Suppressor macrophage treated with lipopolysaccharide for 4 hours (primary cell): ENCODE data around the gene FBXO2.

Experiments used
- DNase-seq: peaks from one replicate; pipeline ENCODE4 v3.0.0-alpha.2; 2020

The FBXO2 gene

GRCh38 chr1:11654137-11654938 is at the start of gene FBXO2, which contains the start of gene FBXO44:
FBXO2 (minus strand) TSS chr1:11654429; CDS start chr1:11654340, 89 bp downstream.
FBXO44 (plus strand) TSS chr1:11654877; CDS start chr1:11655836, 959 bp downstream.
- DNase-seq, result peak; percentile 33

GRCh38 chr1:11703357-11704193 is 49.3 kb upstream of the FBXO2 start:
- no peak for DNase-seq

- DNase-seq, result no peak
Observed at GRCh38 chr1:11701981-11702803, 48.0 kb upstream of the FBXO2 start.

- no peak for DNase-seq
Observed at GRCh38 chr1:11701551-11701961, 47.3 kb upstream of the FBXO2 start.

- DNase-seq, result no peak
Observed at GRCh38 chr1:11700601-11701467, 46.6 kb upstream of the FBXO2 start.

- DNase-seq, result no peak
Observed at GRCh38 chr1:11697893-11698210, 43.6 kb upstream of the FBXO2 start.

GRCh38 chr1:11697188-11697892 is 43.1 kb upstream of the FBXO2 start:
- no peak for DNase-seq

- no peak for DNase-seq
Observed at GRCh38 chr1:11695861-11696260, 41.6 kb upstream of the FBXO2 start.

GRCh38 chr1:11693917-11694316 is 39.7 kb upstream of the FBXO2 start:
- no peak for DNase-seq

GRCh38 chr1:11693024-11693590 is 38.9 kb upstream of the FBXO2 start:
- peak; percentile 85 for DNase-seq

- no peak for DNase-seq
Observed at GRCh38 chr1:11691928-11692711, 37.9 kb upstream of the FBXO2 start.

- DNase-seq, result no peak
Observed at GRCh38 chr1:11691302-11691914, 37.2 kb upstream of the FBXO2 start, which contains the start of gene DRAXIN. DRAXIN (plus strand) TSS chr1:11691710; CDS start chr1:11706259, 14,549 bp downstream.

GRCh38 chr1:11690397-11691301 is 36.4 kb upstream of the FBXO2 start:
- DNase-seq, result peak; percentile 43

- no peak for DNase-seq
Observed at GRCh38 chr1:11688506-11688905, 34.3 kb upstream of the FBXO2 start.

- DNase-seq, result no peak
Observed at GRCh38 chr1:11685210-11685752, 31.1 kb upstream of the FBXO2 start.

GRCh38 chr1:11684070-11684469 is 29.8 kb upstream of the FBXO2 start:
- DNase-seq, result no peak

- no peak for DNase-seq
Observed at GRCh38 chr1:11682799-11683198, 28.6 kb upstream of the FBXO2 start.

- DNase-seq, result no peak
Observed at GRCh38 chr1:11682287-11682771, 28.1 kb upstream of the FBXO2 start.
